ENCODE results near the gene CXCR6.

The CXCR6 gene

DNA sequence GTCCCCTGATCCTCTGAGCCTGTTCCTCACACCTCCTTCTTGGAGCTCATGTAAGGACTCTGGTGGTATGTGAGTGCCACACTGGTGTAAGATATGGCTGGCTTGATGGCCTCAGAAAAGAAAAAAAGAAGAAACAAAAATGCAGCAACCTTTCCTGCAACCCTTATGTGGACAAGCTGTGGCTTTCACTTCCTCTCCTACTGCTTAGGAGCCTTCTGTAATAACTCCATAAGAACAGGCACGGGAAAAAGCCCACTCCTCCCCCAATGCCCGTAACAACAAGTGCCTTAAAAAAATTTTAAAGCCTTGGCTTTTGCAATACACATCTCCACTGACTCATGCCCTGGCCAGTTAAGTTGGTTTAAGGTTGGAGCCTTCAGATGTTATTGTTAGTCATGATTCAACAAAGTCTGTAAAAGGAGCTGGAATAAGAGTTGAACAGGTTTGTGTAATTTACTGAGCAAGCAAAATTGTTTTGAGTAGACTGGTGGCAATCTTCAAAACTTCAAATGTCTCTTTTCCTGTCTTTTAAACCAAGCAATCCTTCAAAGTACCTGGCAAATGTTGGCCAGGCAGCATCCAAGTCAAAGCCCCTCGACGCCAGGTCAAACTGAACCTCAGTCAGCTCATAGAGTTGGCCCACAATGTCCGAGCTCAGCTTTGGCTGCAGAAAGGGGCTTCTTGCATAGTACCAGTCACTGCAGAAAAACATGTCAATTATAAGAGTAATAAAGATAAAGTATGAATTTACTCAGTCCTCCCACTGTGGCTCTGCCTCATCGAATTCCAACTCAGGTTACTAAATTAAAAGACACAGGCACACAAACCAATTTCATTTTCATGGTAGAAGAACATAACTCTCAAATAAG, 29.5 kb downstream of the CXCR6 start (continued):
- TF ChIP-seq, protein P1, sequence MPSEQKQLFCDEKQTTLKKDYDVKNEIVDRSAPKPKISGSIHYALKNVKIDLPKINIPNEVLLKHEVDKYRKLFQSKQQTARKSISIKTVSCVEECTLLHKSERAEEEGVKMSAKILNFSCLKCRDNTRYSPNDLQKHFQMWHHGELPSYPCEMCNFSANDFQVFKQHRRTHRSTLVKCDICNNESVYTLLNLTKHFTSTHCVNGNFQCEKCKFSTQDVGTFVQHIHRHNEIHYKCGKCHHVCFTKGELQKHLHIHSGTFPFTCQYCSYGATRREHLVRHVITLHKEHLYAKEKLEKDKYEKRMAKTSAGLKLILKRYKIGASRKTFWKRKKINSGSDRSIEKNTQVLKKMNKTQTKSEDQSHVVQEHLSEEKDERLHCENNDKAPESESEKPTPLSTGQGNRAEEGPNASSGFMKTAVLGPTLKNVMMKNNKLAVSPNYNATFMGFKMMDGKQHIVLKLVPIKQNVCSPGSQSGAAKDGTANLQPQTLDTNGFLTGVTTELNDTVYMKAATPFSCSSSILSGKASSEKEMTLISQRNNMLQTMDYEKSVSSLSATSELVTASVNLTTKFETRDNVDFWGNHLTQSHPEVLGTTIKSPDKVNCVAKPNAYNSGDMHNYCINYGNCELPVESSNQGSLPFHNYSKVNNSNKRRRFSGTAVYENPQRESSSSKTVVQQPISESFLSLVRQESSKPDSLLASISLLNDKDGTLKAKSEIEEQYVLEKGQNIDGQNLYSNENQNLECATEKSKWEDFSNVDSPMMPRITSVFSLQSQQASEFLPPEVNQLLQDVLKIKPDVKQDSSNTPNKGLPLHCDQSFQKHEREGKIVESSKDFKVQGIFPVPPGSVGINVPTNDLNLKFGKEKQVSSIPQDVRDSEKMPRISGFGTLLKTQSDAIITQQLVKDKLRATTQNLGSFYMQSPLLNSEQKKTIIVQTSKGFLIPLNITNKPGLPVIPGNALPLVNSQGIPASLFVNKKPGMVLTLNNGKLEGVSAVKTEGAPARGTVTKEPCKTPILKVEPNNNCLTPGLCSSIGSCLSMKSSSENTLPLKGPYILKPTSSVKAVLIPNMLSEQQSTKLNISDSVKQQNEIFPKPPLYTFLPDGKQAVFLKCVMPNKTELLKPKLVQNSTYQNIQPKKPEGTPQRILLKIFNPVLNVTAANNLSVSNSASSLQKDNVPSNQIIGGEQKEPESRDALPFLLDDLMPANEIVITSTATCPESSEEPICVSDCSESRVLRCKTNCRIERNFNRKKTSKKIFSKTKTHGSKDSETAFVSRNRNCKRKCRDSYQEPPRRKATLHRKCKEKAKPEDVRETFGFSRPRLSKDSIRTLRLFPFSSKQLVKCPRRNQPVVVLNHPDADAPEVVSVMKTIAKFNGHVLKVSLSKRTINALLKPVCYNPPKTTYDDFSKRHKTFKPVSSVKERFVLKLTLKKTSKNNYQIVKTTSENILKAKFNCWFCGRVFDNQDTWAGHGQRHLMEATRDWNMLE (tag by site-specific recombination; conservative IDR thresholded peaks at IDR 0.05; ENCODE audit: low read depth), result no peak
- TF ChIP-seq PRDM4 (tag by site-specific recombination; IDR thresholded peaks at IDR 0.05), result no peak
- TF ChIP-seq BCL11B (tag by site-specific recombination; IDR thresholded peaks at IDR 0.05; ENCODE audit: low read depth), result no peak
- no peak for TF ChIP-seq ZNF473 (tag by site-specific recombination; IDR thresholded peaks at IDR 0.05)
- TF ChIP-seq, protein P2, sequence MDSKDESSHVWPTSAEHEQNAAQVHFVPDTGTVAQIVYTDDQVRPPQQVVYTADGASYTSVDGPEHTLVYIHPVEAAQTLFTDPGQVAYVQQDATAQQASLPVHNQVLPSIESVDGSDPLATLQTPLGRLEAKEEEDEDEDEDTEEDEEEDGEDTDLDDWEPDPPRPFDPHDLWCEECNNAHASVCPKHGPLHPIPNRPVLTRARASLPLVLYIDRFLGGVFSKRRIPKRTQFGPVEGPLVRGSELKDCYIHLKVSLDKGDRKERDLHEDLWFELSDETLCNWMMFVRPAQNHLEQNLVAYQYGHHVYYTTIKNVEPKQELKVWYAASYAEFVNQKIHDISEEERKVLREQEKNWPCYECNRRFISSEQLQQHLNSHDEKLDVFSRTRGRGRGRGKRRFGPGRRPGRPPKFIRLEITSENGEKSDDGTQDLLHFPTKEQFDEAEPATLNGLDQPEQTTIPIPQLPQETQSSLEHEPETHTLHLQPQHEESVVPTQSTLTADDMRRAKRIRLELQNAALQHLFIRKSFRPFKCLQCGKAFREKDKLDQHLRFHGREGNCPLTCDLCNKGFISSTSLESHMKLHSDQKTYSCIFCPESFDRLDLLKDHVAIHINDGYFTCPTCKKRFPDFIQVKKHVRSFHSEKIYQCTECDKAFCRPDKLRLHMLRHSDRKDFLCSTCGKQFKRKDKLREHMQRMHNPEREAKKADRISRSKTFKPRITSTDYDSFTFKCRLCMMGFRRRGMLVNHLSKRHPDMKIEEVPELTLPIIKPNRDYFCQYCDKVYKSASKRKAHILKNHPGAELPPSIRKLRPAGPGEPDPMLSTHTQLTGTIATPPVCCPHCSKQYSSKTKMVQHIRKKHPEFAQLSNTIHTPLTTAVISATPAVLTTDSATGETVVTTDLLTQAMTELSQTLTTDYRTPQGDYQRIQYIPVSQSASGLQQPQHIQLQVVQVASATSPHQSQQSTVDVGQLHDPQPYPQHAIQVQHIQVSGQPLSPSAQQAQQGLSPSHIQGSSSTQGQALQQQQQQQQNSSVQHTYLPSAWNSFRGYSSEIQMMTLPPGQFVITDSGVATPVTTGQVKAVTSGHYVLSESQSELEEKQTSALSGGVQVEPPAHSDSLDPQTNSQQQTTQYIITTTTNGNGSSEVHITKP (tag by site-specific recombination; IDR thresholded peaks at IDR 0.05), result no peak
- TF ChIP-seq, protein P3, sequence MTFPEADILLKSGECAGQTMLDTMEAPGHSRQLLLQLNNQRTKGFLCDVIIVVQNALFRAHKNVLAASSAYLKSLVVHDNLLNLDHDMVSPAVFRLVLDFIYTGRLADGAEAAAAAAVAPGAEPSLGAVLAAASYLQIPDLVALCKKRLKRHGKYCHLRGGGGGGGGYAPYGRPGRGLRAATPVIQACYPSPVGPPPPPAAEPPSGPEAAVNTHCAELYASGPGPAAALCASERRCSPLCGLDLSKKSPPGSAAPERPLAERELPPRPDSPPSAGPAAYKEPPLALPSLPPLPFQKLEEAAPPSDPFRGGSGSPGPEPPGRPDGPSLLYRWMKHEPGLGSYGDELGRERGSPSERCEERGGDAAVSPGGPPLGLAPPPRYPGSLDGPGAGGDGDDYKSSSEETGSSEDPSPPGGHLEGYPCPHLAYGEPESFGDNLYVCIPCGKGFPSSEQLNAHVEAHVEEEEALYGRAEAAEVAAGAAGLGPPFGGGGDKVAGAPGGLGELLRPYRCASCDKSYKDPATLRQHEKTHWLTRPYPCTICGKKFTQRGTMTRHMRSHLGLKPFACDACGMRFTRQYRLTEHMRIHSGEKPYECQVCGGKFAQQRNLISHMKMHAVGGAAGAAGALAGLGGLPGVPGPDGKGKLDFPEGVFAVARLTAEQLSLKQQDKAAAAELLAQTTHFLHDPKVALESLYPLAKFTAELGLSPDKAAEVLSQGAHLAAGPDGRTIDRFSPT (tag by site-specific recombination; IDR thresholded peaks at IDR 0.05), result no peak
- TF ChIP-seq ZNF10 (tag by site-specific recombination; IDR thresholded peaks at IDR 0.05), result no peak

DNA sequence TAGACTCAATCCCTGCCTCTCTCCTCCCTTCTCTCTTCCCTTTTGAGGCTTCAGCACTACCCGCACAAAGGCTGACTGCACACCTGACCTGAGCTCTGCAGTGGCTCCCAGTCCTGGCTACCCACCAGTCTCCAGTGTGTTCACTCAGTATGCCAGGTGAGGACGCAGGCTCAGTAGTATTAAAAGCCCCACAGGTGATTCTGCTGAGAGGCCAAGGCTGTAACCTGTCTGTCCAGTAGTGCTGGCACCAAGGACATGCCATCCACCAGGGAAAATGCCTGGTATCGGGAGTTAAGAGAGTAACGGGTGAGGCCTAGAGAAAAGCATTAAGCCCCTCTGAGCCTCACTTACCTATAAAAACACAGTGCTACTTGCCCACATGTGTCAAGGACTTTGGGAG, 31.4 kb downstream of the CXCR6 start:
- POLR2A ChIA-PET, result interaction anchor here (0.6 kb wide), 1 partner anchor 22 kb away, joined by 3 read pairs; no protein-coding TSS in a partner anchor
- no peak overlapping the region for H3K4me3 ChIP-seq (ENCODE audit: low read depth, low read length)
- CTCF ChIA-PET, result interaction anchor here (0.9 to 1.5 kb wide), 2 partner anchors 32 to 106 kb away, joined by 3 to 6 read pairs; partner anchors contain the start of gene CXCR6
- no peaks in the 10 kb centered on the region for H3K9me3 ChIP-seq (ENCODE audit: control insufficient read depth, insufficient read depth, low read depth, low read length)
- H3K36me3 ChIP-seq (ENCODE audit: control insufficient read depth in 2 of 2, insufficient read depth in 1 of 2, low read length in 2 of 2), result peaks cover 12 to 79% of the 10 kb centered on the region in 2 experiments
- H3K27ac ChIP-seq (ENCODE audit: extremely low read depth, low read depth, low read length), result no peak overlapping the region
- H3K4me1 ChIP-seq (ENCODE audit: control insufficient read depth, insufficient read depth, low read length), result no peaks in the 10 kb centered on the region
- no peak for TF ChIP-seq ZFHX2 (tag by site-specific recombination; conservative IDR thresholded peaks at IDR 0.05)
- no peak for TF ChIP-seq ZNF792 (tag by site-specific recombination; IDR thresholded peaks at IDR 0.05)
- TF ChIP-seq ZNF362 (tag by site-specific recombination; IDR thresholded peaks at IDR 0.05), result no peak
- no peak for TF ChIP-seq ZNF202 (tag by site-specific recombination; IDR thresholded peaks at IDR 0.05; ENCODE audit: borderline replicate concordance)
- no peak for TF ChIP-seq ZNF214 (tag by site-specific recombination; IDR thresholded peaks at IDR 0.05; ENCODE audit: borderline replicate concordance)
- no peak for TF ChIP-seq ZNF513 (tag by site-specific recombination; IDR thresholded peaks at IDR 0.05)
- TF ChIP-seq ZNF791 (tag by site-specific recombination; IDR thresholded peaks at IDR 0.05), result no peak
- no peak for TF ChIP-seq ZNF335 (tag by site-specific recombination; conservative IDR thresholded peaks at IDR 0.05)
- TF ChIP-seq ZBTB6 (tag by site-specific recombination; IDR thresholded peaks at IDR 0.05), result no peak
